Neuronal stem cell (in vitro differentiated cells): ENCODE data around the gene CAB39.
A peak's percentile ranks its signal among the peaks of the same experiment; 100 is the strongest.

ENCODE experiments used
- DNase-seq: peaks from one replicate; pipeline ENCODE4 v3.0.0-alpha.2; 2013; ENCODE audit warnings: low spot score
- H2AFZ ChIP-seq: one replicate; pipeline ENCODE4 v1.6.1; 2013; ENCODE audit warnings: mild to moderate bottlenecking, low read length, inconsistent platforms
- H2AK5ac ChIP-seq: 2 replicates; pipeline ENCODE4 v1.6.1; 2013; ENCODE audit warnings: low read depth, mild to moderate bottlenecking, inconsistent platforms, low read length, moderate library complexity, mixed read lengths
- H2BK120ac ChIP-seq: 2 replicates; pipeline ENCODE4 v1.6.1; 2013; ENCODE audit warnings: low read depth, mild to moderate bottlenecking, inconsistent platforms, low read length, moderate library complexity, mixed read lengths
- H2BK12ac ChIP-seq: one replicate; pipeline ENCODE4 v1.6.1; 2013; ENCODE audit warnings: low read length, inconsistent platforms
- H2BK15ac ChIP-seq: 2 replicates; pipeline ENCODE4 v1.6.1; 2013; ENCODE audit warnings: mild to moderate bottlenecking, low read length, inconsistent platforms, mixed read lengths
- H2BK5ac ChIP-seq: one replicate; pipeline ENCODE4 v1.6.1; 2013; ENCODE audit warnings: inconsistent platforms, mild to moderate bottlenecking, low read length, moderate library complexity
- H3K14ac ChIP-seq: one replicate; pipeline ENCODE4 v1.6.1; 2013; ENCODE audit warnings: low read length, inconsistent platforms
- H3K18ac ChIP-seq: 2 replicates; pipeline ENCODE4 v1.6.1; 2013; ENCODE audit warnings: low read length, inconsistent platforms
- H3K23ac ChIP-seq: 2 replicates; pipeline ENCODE4 v1.6.1; 2013; ENCODE audit warnings: low read depth, mild to moderate bottlenecking, mixed read lengths, low read length, inconsistent platforms; ENCODE audit not compliant: poor library complexity
- H3K27ac ChIP-seq: replicated peaks from 3 replicates; pipeline ENCODE4 v1.5.1; 2013; ENCODE audit warnings: low read length, inconsistent platforms
- H3K27me3 ChIP-seq, 3 experiments: 2 replicates each; pipeline ENCODE4 v1.6.1; 2013; ENCODE audit warnings: low read length in 3 of 3, mild to moderate bottlenecking in 2 of 3, inconsistent platforms in 1 of 3, low read depth in 1 of 3, mixed read lengths in 1 of 3, moderate library complexity in 1 of 3; ENCODE audit not compliant: control insufficient read depth in 3 of 3, insufficient read depth in 3 of 3
- H3K36me3 ChIP-seq, 2 donors: replicated peaks in 1 of 2; 2 replicates each; pipeline ENCODE4 v1.6.1; 2013; ENCODE audit warnings: low read length in 2 of 2; ENCODE audit not compliant: control insufficient read depth in 2 of 2, insufficient read depth in 2 of 2
- H3K4ac ChIP-seq: 2 replicates; pipeline ENCODE4 v1.6.1; 2013; ENCODE audit warnings: inconsistent platforms, mild to moderate bottlenecking, low read length, moderate library complexity
- H3K4me1 ChIP-seq, 2 donors: 1 replicate in 1 of 2; 2 replicates in 1 of 2; pipeline ENCODE4 v1.6.1; 2013; ENCODE audit warnings: low read length in 2 of 2, low read depth in 1 of 2; ENCODE audit not compliant: control insufficient read depth in 2 of 2, insufficient read depth in 1 of 2
- H3K4me2 ChIP-seq: one replicate; pipeline ENCODE4 v1.6.1; 2013; ENCODE audit warnings: mild to moderate bottlenecking, low read length, inconsistent platforms; ENCODE audit not compliant: insufficient read depth, poor library complexity, severe bottlenecking
- H3K4me3 ChIP-seq, 2 donors: 2 replicates each; pipeline ENCODE4 v1.5.1; 2013; ENCODE audit warnings: low read length in 2 of 2, mild to moderate bottlenecking in 2 of 2, inconsistent platforms in 1 of 2, moderate library complexity in 1 of 2
- H3K79me1 ChIP-seq: one replicate; pipeline ENCODE4 v1.6.1; 2013; ENCODE audit warnings: low read depth, mild to moderate bottlenecking, inconsistent platforms, low read length, moderate library complexity
- H3K9ac ChIP-seq: one replicate; pipeline ENCODE4 v1.6.1; 2013; ENCODE audit warnings: mild to moderate bottlenecking, low read depth, low read length, inconsistent platforms; ENCODE audit not compliant: poor library complexity
- H3K9me3 ChIP-seq, 2 donors: replicated peaks in 1 of 2; 2 replicates each; pipeline versions ENCODE3 to v1.6.1; 2013; ENCODE audit warnings: low read length in 2 of 2, mild to moderate bottlenecking in 2 of 2, inconsistent platforms in 1 of 2, low read depth in 1 of 2, mixed read lengths in 1 of 2, moderate library complexity in 1 of 2; ENCODE audit not compliant: control insufficient read depth in 2 of 2, insufficient read depth in 1 of 2
- H4K8ac ChIP-seq: one replicate; pipeline ENCODE4 v1.6.1; 2013; ENCODE audit warnings: low read depth, mild to moderate bottlenecking, inconsistent platforms, low read length, moderate library complexity
- H4K91ac ChIP-seq: one replicate; pipeline ENCODE4 v1.6.1; 2013; ENCODE audit warnings: low read length, low read depth, mild to moderate bottlenecking, inconsistent platforms; ENCODE audit not compliant: poor library complexity
- WGBS, 2 donors: extraction: QIAGEN DNeasy Blood & Tissue Kit; methylation state at CpG; one replicate each; pipeline ENCODE4 v1.1.7; 2013; ENCODE audit warnings: missing lambda C conversion rate in 2 of 2, mixed read lengths in 1 of 2; ENCODE audit not compliant: insufficient read length in 2 of 2, insufficient replicate concordance in 1 of 2; ENCODE audit errors: extremely low coverage in 2 of 2; 5-methylcytosine and 5-hydroxymethylcytosine counted together

The CAB39 gene

GRCh38 chr2:230716588-230716987, 3.9 kb downstream of the CAB39 start:
- Histone ChIP-seq H2BK120ac (no peak overlapping the region), H3K4me2 (no peak overlapping the region), H2BK15ac (no peak overlapping the region), H3K4ac (no peak overlapping the region), H3K27me3 (no peaks in the 10 kb centered on the region), H3K4me1 (peaks cover 2 to 9% of the 10 kb centered on the region in 2 donors), H2BK5ac (no peak overlapping the region), H3K9ac (no peak overlapping the region), H3K36me3 (peaks cover 0 to 19% of the 10 kb centered on the region in 2 donors), H3K4me3 (no peak overlapping the region), H2AFZ (no peak overlapping the region), H3K27ac (no peak overlapping the region), H3K79me1 (peaks cover 6% of the 10 kb centered on the region), H2BK12ac (no peak overlapping the region), H3K18ac (no peak overlapping the region), H3K23ac (no peak overlapping the region), H3K14ac (no peak overlapping the region), H4K8ac (no peak overlapping the region), H3K9me3 (no peaks in the 10 kb centered on the region), H4K91ac (no peak overlapping the region), H2AK5ac (no peak overlapping the region)
- no peak for DNase-seq
- WGBS, 2 donors = no CpG with 5 or more reads among the region's 4 CpGs

GRCh38 chr2:230717600-230717999, 5.0 kb downstream of the CAB39 start:
- no peak overlapping the region for H2BK15ac ChIP-seq
- no peak overlapping the region for H3K23ac ChIP-seq
- H3K79me1 ChIP-seq = peaks cover 6% of the 10 kb centered on the region
- H3K4ac ChIP-seq = no peak overlapping the region
- WGBS, 2 donors = no CpG with 5 or more reads among the region's 3 CpGs
- H3K14ac ChIP-seq = no peak overlapping the region
- H2AFZ ChIP-seq = no peak overlapping the region
- H3K9ac ChIP-seq = no peak overlapping the region
- no peaks in the 10 kb centered on the region for H3K9me3 ChIP-seq
- peak overlapping the region; percentile 7 for H3K27ac ChIP-seq
- no peak overlapping the region for H2BK5ac ChIP-seq
- no peak overlapping the region for H3K18ac ChIP-seq
- peak; percentile 12 for DNase-seq
- peaks cover 2 to 5% of the 10 kb centered on the region in 2 donors for H3K4me1 ChIP-seq
- H4K8ac ChIP-seq = no peak overlapping the region
- H3K36me3 ChIP-seq = peaks cover 0 to 26% of the 10 kb centered on the region in 2 donors
- H4K91ac ChIP-seq = no peak overlapping the region
- no peak overlapping the region for H2AK5ac ChIP-seq
- H3K4me2 ChIP-seq = no peak overlapping the region
- no peak overlapping the region for H2BK120ac ChIP-seq
- H2BK12ac ChIP-seq = no peak overlapping the region
- H3K4me3 ChIP-seq = no peak overlapping the region
- H3K27me3 ChIP-seq = no peaks in the 10 kb centered on the region

DNA sequence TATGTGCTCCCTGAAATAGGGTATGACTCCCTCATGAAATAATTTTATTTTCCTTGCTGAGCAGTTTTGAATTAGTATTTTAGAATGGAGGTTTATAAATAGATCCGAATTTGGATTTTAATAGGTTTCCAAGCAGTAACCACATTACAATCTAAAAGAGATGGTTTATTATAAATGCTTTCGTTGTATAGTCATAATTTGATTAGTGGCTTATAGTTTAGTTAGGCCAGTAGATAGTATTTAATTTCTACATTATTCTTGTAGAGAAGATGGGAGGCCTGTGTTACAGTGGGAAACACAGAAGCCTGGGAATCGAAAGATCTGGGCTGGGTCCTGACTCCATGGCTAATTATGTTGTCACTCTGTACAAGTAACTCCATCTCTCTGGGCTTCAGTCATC, 6.7 kb downstream of the CAB39 start:
- Histone ChIP-seq H3K18ac (no peak overlapping the region), H2BK5ac (no peak overlapping the region), H2BK120ac (no peak overlapping the region), H3K9ac (no peak overlapping the region), H3K36me3 (peaks cover 2 to 36% of the 10 kb centered on the region in 2 donors), H3K4me2 (no peak overlapping the region), H4K8ac (no peak overlapping the region), H3K9me3 (peaks cover 0 to 3% of the 10 kb centered on the region in 2 donors), H2BK12ac (no peak overlapping the region), H3K4me1 (peaks cover under 1 to 2% of the 10 kb centered on the region in 2 donors), H4K91ac (no peak overlapping the region), H3K27me3 (no peaks in the 10 kb centered on the region), H2BK15ac (no peak overlapping the region), H2AK5ac (no peak overlapping the region), H2AFZ (no peak overlapping the region), H3K79me1 (peaks cover 7% of the 10 kb centered on the region), H3K14ac (no peak overlapping the region), H3K23ac (no peak overlapping the region), H3K4me3 (no peak overlapping the region), H3K4ac (no peak overlapping the region), H3K27ac (no peak overlapping the region)
- DNase-seq = no peak
- no CpG with 5 or more reads among the region's 3 CpGs for WGBS, 2 donors

DNA sequence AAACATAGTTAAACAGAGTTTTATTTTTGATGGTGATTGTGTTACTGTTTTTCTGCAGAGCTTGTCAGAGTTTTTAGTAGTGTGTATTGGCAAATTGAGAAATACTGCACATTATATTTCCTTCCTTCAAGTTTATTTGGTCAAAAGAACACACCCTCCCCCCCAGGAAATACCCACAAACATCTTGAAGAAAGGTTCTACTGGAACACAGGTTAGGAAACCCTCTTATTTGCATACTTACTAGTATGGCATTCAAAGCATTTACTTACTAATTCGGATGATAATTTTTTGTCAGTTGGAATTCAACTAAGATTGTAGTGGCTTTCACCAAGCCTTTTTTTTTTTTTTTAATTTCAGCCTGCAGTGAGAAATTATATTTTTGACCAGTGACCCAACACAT, 9.1 kb downstream of the CAB39 start:
- H2AFZ ChIP-seq = no peak overlapping the region
- no peak overlapping the region for H2BK12ac ChIP-seq
- H2BK15ac ChIP-seq = no peak overlapping the region
- H3K79me1 ChIP-seq = peaks cover 4% of the 10 kb centered on the region
- H4K91ac ChIP-seq = no peak overlapping the region
- peaks cover 0 to 3% of the 10 kb centered on the region in 2 donors for H3K9me3 ChIP-seq
- H3K27ac ChIP-seq = no peak overlapping the region
- no peak overlapping the region for H3K4me2 ChIP-seq
- no peak overlapping the region for H3K4ac ChIP-seq
- H3K36me3 ChIP-seq = peaks cover 2 to 32% of the 10 kb centered on the region in 2 donors
- WGBS, 2 donors = no CpG with 5 or more reads among the region's 1 CpG
- H3K4me3 ChIP-seq = no peak overlapping the region
- H3K23ac ChIP-seq = no peak overlapping the region
- H2BK120ac ChIP-seq = no peak overlapping the region
- no peak overlapping the region for H2BK5ac ChIP-seq
- peaks cover 2 to 4% of the 10 kb centered on the region in 2 donors for H3K4me1 ChIP-seq
- H3K14ac ChIP-seq = no peak overlapping the region
- H3K18ac ChIP-seq = no peak overlapping the region
- H3K27me3 ChIP-seq = no peaks in the 10 kb centered on the region
- H3K9ac ChIP-seq = no peak overlapping the region
- H2AK5ac ChIP-seq = no peak overlapping the region
- DNase-seq = no peak
- H4K8ac ChIP-seq = no peak overlapping the region
